GM06990 (cell line): ENCODE measurements around the gene LPCAT1.

ENCODE experiments used
- DNase-seq: peaks from one replicate; pipeline ENCODE4 v3.0.0-alpha.2; 2011; ENCODE audit not compliant: insufficient read length; ENCODE audit errors: extremely low read depth
- H3K27me3 ChIP-seq: replicated peaks from 2 replicates; pipeline ENCODE4 v1.6.0; 2011; ENCODE audit warnings: low read length; ENCODE audit not compliant: control insufficient read depth, insufficient read depth
- H3K36me3 ChIP-seq: 2 replicates; pipeline ENCODE4 v1.5.1; 2011; ENCODE audit warnings: low read length; ENCODE audit not compliant: control insufficient read depth, insufficient read depth
- H3K4me3 ChIP-seq: replicated peaks from 2 replicates; pipeline ENCODE4 v1.5.1; 2011; ENCODE audit warnings: low read depth, mild to moderate bottlenecking, control low read depth, low read length
- CTCF ChIP-seq: IDR thresholded peaks from 2 replicates; pipeline ENCODE4 v1.5.1; 2011; ENCODE audit warnings: low read length, control low read depth, mild to moderate bottlenecking, inconsistent platforms; ENCODE audit not compliant: insufficient read depth, poor library complexity, severe bottlenecking

LPCAT1 gene

GRCh38 chr5:1447671-1448361, 75.9 kb downstream of the LPCAT1 start:
- no peak for TF ChIP-seq CTCF
- no peak for DNase-seq
- H3K4me3 ChIP-seq, result no peak overlapping the region
- no peaks in the 10 kb centered on the region for H3K36me3 ChIP-seq
- peaks cover 3% of the 10 kb centered on the region; the same call in 1 of the 2 replicates for H3K27me3 ChIP-seq

- Histone ChIP-seq H3K4me3 (no peak overlapping the region), H3K36me3 (no peaks in the 10 kb centered on the region), H3K27me3 (peaks cover 3% of the 10 kb centered on the region; the same call in 1 of the 2 replicates)
- no peak for DNase-seq
- TF ChIP-seq CTCF, result no peak
These were observed 77.0 kb downstream of the LPCAT1 start for GRCh38 chr5:1446602-1447343.

GRCh38 chr5:1445689-1446601, 77.8 kb downstream of the LPCAT1 start:
- Histone ChIP-seq H3K27me3 (peaks cover 3% of the 10 kb centered on the region; the same call in 1 of the 2 replicates), H3K4me3 (no peak overlapping the region), H3K36me3 (no peaks in the 10 kb centered on the region)
- DNase-seq, result no peak
- no peak for TF ChIP-seq CTCF

- DNase-seq, result no peak
- Histone ChIP-seq H3K36me3 (no peaks in the 10 kb centered on the region), H3K27me3 (peaks cover 3% of the 10 kb centered on the region; the same call in 1 of the 2 replicates), H3K4me3 (no peak within 1 kb of the TSS)
- TF ChIP-seq CTCF, result no peak
These were observed 78.5 kb downstream of the LPCAT1 start, which contains the start of gene SLC6A3 for GRCh38 chr5:1445313-1445688. TSS of gene SLC6A3 (minus strand) at chr5:1445440. CDS start at chr5:1443197, 2,243 bp downstream.

GRCh38 chr5:1444361-1445189, 79.2 kb downstream of the LPCAT1 start:
- no peak overlapping the region for H3K4me3 ChIP-seq

More at GRCh38 chr5:1444361-1445189, 79.2 kb downstream of the LPCAT1 start:
- H3K27me3 ChIP-seq, result peaks cover 3% of the 10 kb centered on the region; the same call in 1 of the 2 replicates
- DNase-seq, result no peak
- no peaks in the 10 kb centered on the region for H3K36me3 ChIP-seq
- TF ChIP-seq CTCF, result no peak
